A549 (cell line): ENCODE data around the gene CDC42SE2. TPM values are rescaled to one million over a fixed set of nuclear protein-coding genes. Genes with fewer than 3 reads are reported as not detected.
A peak's percentile ranks its signal among the peaks of the same experiment; 100 is the strongest.

Experiments
- ATAC-seq, 2 experiments: fragments of 200-7000 bp in 1 of 2; fragments of >200 bp in 1 of 2; cut with Nextera tagmentation in 1 of 2; cut with Tn5 transposase in 1 of 2; 3 replicates each; pipeline versions ENCODE4 v1.8.0 to v1.9.1; 2018 to 2020; ENCODE audit warnings: mild to moderate bottlenecking in 1 of 2, moderate library complexity in 1 of 2
- CTCF ChIA-PET: fragments of 300-600 bp; sonication (Branson Sonifier 250); formaldehyde crosslinking; extraction: SDS; loops from one replicate; lab custom pipeline; 2021; ENCODE audit warnings: antibody characterized with exemption, inconsistent platforms; lab: Yijun Ruan, JAX
- POLR2A ChIA-PET: fragments of 350-600 bp; formaldehyde crosslinking; extraction: SDS; loops from one replicate; lab custom pipeline; 2021; ENCODE audit warnings: antibody characterized with exemption, inconsistent platforms; lab: Yijun Ruan, JAX
- DNase-seq, 2 experiments: peaks; one replicate each; pipeline versions ENCODE4 v3.0.0 to v3.0.0-alpha.2; 2011 to 2016; ENCODE audit warnings: low read depth in 1 of 2, low spot score in 1 of 2
- FAIRE-seq: peaks from 2 replicates; lab custom pipeline; 2011; peaks lifted over from hg19 to GRCh38; lab: Jason Lieb, UNC
- H3K27ac ChIP-seq, 2 experiments: fragments of >200 bp; sonication (Bioruptor Twin); formaldehyde crosslinking; 3 replicates each; pipeline ENCODE4 v1.5.1; 2016 to 2017
- H3K4me1 ChIP-seq: fragments of >200 bp; sonication (Bioruptor Twin); formaldehyde crosslinking; 3 replicates; pipeline ENCODE4 v1.6.1; 2016
- H3K4me2 ChIP-seq: fragments of >200 bp; sonication (Bioruptor Twin); formaldehyde crosslinking; 3 replicates; pipeline ENCODE4 v1.6.1; 2016
- H3K4me3 ChIP-seq: fragments of >200 bp; sonication (Bioruptor Twin); formaldehyde crosslinking; 3 replicates; pipeline ENCODE4 v1.5.1; 2016
- H3K9me3 ChIP-seq: fragments of >200 bp; sonication (Bioruptor Twin); formaldehyde crosslinking; 3 replicates; pipeline ENCODE4 v1.6.1; 2016
- CBX8 ChIP-seq: fragments of 200-600 bp; sonication (generic); IDR thresholded peaks from 2 replicates; pipeline ENCODE4 v1.6.1; 2016
- E2F6 ChIP-seq: IDR thresholded peaks from 2 replicates; pipeline ENCODE4 v1.6.1; 2012; ENCODE audit warnings: low read depth, borderline replicate concordance
- FOXS1 ChIP-seq: fragments of 250-450 bp; sonication (Bioruptor Pico); IDR thresholded peaks from 2 replicates; pipeline ENCODE4 v1.5.0; 2020; ENCODE audit warnings: mild to moderate bottlenecking, moderate library complexity
- HEYL ChIP-seq: fragments of 250-450 bp; sonication (Bioruptor Pico); IDR thresholded peaks from 2 replicates; pipeline ENCODE4 v1.8.0; 2021; ENCODE audit warnings: mild to moderate bottlenecking, moderate library complexity
- HOXB13 ChIP-seq: fragments of 250-450 bp; sonication (Bioruptor Pico); IDR thresholded peaks from 2 replicates; pipeline ENCODE4 v1.5.0; 2020; ENCODE audit warnings: low read depth, mild to moderate bottlenecking, moderate library complexity
- JUNB ChIP-seq: fragments of >200 bp; sonication (Bioruptor Twin); formaldehyde crosslinking; IDR thresholded peaks from 2 replicates; pipeline ENCODE4 v1.6.1; 2016
- MAFK ChIP-seq: fragments of 450-650 bp; IDR thresholded peaks from 2 replicates; pipeline ENCODE4 v1.6.1; 2014; ENCODE audit not compliant: partially characterized antibody
- MAZ ChIP-seq: fragments of 150-350 bp; IDR thresholded peaks from 2 replicates; pipeline ENCODE4 v1.6.1; 2014; ENCODE audit warnings: antibody characterized with exemption, low read depth, low read length, borderline replicate concordance
- NPAS2 ChIP-seq: fragments of 250-450 bp; sonication (Bioruptor Pico); IDR thresholded peaks from 2 replicates; pipeline ENCODE4 v1.8.0; 2022; ENCODE audit warnings: mild to moderate bottlenecking, moderate library complexity, borderline replicate concordance
- PBX3 ChIP-seq: IDR thresholded peaks from 2 replicates; pipeline ENCODE4 v1.6.1; 2012
- RAD21 ChIP-seq, 2 experiments: fragments of >200 bp in 1 of 2; sonication (Bioruptor Twin) in 1 of 2; formaldehyde crosslinking in 1 of 2; IDR thresholded peaks in 1 of 2; conservative IDR thresholded peaks in 1 of 2; 2 replicates in 1 of 2; 3 replicates in 1 of 2; pipeline ENCODE4 v1.6.1; 2012 to 2018; ENCODE audit warnings: inconsistent platforms in 1 of 2
- RCOR1 ChIP-seq: fragments of 150-350 bp; IDR thresholded peaks from 2 replicates; pipeline ENCODE4 v1.6.1; 2014; ENCODE audit warnings: antibody characterized with exemption, low read length, low read depth
- SMC3 ChIP-seq: fragments of >200 bp; sonication (Bioruptor Twin); formaldehyde crosslinking; IDR thresholded peaks from 3 replicates; pipeline ENCODE4 v1.6.1; 2018; ENCODE audit warnings: inconsistent platforms
- ZFP36 ChIP-seq: fragments of 450-650 bp; IDR thresholded peaks from 2 replicates; pipeline ENCODE4 v1.6.1; 2014; ENCODE audit warnings: borderline replicate concordance; ENCODE audit not compliant: partially characterized antibody
- ZNF302 ChIP-seq: fragments of 250-450 bp; sonication (Bioruptor Pico); IDR thresholded peaks from 2 replicates; pipeline ENCODE4 v1.9.0; 2021; ENCODE audit warnings: inconsistent platforms, mild to moderate bottlenecking, moderate library complexity
- WGBS: methylation state at CpG from one replicate; pipeline ENCODE4 v1.1.6; 2017; ENCODE audit errors: missing lambda C conversion rate; 5-methylcytosine and 5-hydroxymethylcytosine counted together
- polyA plus RNA-seq, 4 experiments: library from polyadenylated mRNA; depleted of rRNA in 3 of 4; stranded (reverse); fragments of >200 nt; fragmentation: RNase III in 1 of 4; extraction: RNeasy Plus Mini Kit Qiagen cat#74134 plus additional on column Dnase treatment in 1 of 4; gene quantifications; 2 replicates in 3 of 4; 3 replicates in 1 of 4; pipeline ENCODE4 v1.2.3, GENCODE V29; 2011 to 2017
- TF ChIP-seq, protein P1 (sequence below): fragments of >200 bp; sonication (Bioruptor Twin); formaldehyde crosslinking; IDR thresholded peaks from 2 replicates; pipeline ENCODE4 v1.6.1; 2016
- TF ChIP-seq, protein P2 (sequence below): fragments of >200 bp; sonication (Bioruptor Twin); formaldehyde crosslinking; IDR thresholded peaks from 3 replicates; pipeline ENCODE4 v1.5.1; 2016
- TF ChIP-seq, protein P3 (sequence below): IDR thresholded peaks from 2 replicates; pipeline ENCODE4 v1.6.1; 2012
- TF ChIP-seq, protein P4 (sequence below): fragments of 250-450 bp; sonication (Bioruptor Pico); IDR thresholded peaks from 2 replicates; pipeline ENCODE4 v1.5.0; 2020; ENCODE audit warnings: low read depth, mild to moderate bottlenecking, moderate library complexity

The CDC42SE2 gene
- polyA plus RNA-seq, 2 of the 4 experiments (the other 2 are of a cell fraction), result 25.8 to 66.4 TPM

GRCh38 chr5:131416729-131417128 is 152.9 kb downstream of the CDC42SE2 start:
- no peak overlapping the region for H3K4me3 ChIP-seq
- WGBS, result 51% methylated on average over 3 of the region's 3 CpGs
- no peak for ATAC-seq
- CTCF ChIA-PET, result interaction anchor here (0.7 to 1.3 kb wide), 8 partner anchors 9 to 646 kb away, joined by 3 to 5 read pairs (median 3); no protein-coding TSS in a partner anchor
- no peaks in the 10 kb centered on the region for H3K4me1 ChIP-seq
- TF ChIP-seq HOXB13 (CRISPR knock-in tag), result no peak
- H3K9me3 ChIP-seq, result no peaks in the 10 kb centered on the region
- no peak for DNase-seq
- H3K4me2 ChIP-seq, result no peak overlapping the region
- FAIRE-seq, result no peak
- no peak overlapping the region for H3K27ac ChIP-seq
- POLR2A ChIA-PET, result no interaction called here

- CTCF ChIA-PET, result interaction anchor here (0.7 to 1.4 kb wide), 4 partner anchors 9 to 645 kb away, joined by 3 to 5 read pairs (median 4); no protein-coding TSS in a partner anchor
- peak; percentile 82 to 86 for ATAC-seq
These were observed 153.5 kb downstream of the CDC42SE2 start for GRCh38 chr5:131417240-131417869.

DNA sequence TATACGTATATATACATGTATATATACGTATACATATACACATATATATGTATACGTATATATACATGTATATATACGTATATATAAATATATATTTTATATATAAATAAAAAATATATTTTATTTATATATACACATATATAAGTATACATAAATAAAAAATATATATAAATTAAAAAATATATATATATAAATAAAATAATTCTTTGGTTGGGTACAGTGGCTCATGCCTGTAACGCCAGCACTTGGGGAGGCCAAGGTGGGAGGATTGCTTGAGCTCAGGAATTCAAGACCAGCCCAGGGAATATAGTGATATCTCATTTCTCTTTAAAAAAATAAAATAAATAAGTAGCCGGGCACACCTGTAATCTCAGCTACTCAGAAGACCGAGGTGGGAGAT is 155.0 kb downstream of the CDC42SE2 start:
- Histone ChIP-seq H3K4me2 (no peak overlapping the region), H3K4me1 (no peaks in the 10 kb centered on the region)
- ATAC-seq, result no peak
- DNase-seq, result no peak
- no peak for TF ChIP-seq RCOR1
- no peak for TF ChIP-seq MAZ
- TF ChIP-seq, protein P1, sequence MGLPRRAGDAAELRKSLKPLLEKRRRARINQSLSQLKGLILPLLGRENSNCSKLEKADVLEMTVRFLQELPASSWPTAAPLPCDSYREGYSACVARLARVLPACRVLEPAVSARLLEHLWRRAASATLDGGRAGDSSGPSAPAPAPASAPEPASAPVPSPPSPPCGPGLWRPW, result no peak
- no peak for TF ChIP-seq FOXS1 (CRISPR knock-in tag)
- TF ChIP-seq, protein P2, sequence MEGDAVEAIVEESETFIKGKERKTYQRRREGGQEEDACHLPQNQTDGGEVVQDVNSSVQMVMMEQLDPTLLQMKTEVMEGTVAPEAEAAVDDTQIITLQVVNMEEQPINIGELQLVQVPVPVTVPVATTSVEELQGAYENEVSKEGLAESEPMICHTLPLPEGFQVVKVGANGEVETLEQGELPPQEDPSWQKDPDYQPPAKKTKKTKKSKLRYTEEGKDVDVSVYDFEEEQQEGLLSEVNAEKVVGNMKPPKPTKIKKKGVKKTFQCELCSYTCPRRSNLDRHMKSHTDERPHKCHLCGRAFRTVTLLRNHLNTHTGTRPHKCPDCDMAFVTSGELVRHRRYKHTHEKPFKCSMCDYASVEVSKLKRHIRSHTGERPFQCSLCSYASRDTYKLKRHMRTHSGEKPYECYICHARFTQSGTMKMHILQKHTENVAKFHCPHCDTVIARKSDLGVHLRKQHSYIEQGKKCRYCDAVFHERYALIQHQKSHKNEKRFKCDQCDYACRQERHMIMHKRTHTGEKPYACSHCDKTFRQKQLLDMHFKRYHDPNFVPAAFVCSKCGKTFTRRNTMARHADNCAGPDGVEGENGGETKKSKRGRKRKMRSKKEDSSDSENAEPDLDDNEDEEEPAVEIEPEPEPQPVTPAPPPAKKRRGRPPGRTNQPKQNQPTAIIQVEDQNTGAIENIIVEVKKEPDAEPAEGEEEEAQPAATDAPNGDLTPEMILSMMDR, result no peak
- TF ChIP-seq NPAS2 (CRISPR knock-in tag), result no peak
- no peak for TF ChIP-seq SMC3
- TF ChIP-seq, all 56 proteins: peak for 0
- ChIA-PET CTCF (interaction anchor here (1.3 to 2.0 kb wide), 4 partner anchors 10 to 256 kb away, joined by 4 to 7 read pairs (median 4); no protein-coding TSS in a partner anchor), POLR2A (no interaction called here)
- Histone ChIP-seq H3K4me3 (no peak overlapping the region), H3K27ac (no peak overlapping the region), H3K9me3 (no peaks in the 10 kb centered on the region)
- 76% methylated on average over 7 of the region's 7 CpGs for WGBS
- FAIRE-seq, result no peak

More at GRCh38 chr5:131417240-131417869, 153.5 kb downstream of the CDC42SE2 start:
- 8% methylated on average over 7 of the region's 7 CpGs for WGBS
- FAIRE-seq (no peak), DNase-seq (peak; percentile 52 to 78)
- H3K27ac ChIP-seq, result no peak overlapping the region
- no peaks in the 10 kb centered on the region for H3K9me3 ChIP-seq
- no peak overlapping the region for H3K4me2 ChIP-seq
- no peak overlapping the region for H3K4me3 ChIP-seq
- TF ChIP-seq HEYL (CRISPR knock-in tag) (no peak), E2F6 (no peak), ZFP36 (no peak), SMC3 (peak; percentile 90), MAFK (no peak), ZNF302 (CRISPR knock-in tag) (no peak), CBX8 (no peak), RAD21 (conservative IDR thresholded peaks at IDR 0.05 in 1 of 2, IDR thresholded peaks at IDR 0.05 in 1 of 2) (peak; percentile 89 to 90), NPAS2 (CRISPR knock-in tag) (no peak), PBX3 (no peak), JUNB (no peak)
- TF ChIP-seq, protein P3, sequence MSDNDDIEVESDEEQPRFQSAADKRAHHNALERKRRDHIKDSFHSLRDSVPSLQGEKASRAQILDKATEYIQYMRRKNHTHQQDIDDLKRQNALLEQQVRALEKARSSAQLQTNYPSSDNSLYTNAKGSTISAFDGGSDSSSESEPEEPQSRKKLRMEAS, result no peak
- TF ChIP-seq, protein P2, result peak; percentile 92
- TF ChIP-seq, protein P4, sequence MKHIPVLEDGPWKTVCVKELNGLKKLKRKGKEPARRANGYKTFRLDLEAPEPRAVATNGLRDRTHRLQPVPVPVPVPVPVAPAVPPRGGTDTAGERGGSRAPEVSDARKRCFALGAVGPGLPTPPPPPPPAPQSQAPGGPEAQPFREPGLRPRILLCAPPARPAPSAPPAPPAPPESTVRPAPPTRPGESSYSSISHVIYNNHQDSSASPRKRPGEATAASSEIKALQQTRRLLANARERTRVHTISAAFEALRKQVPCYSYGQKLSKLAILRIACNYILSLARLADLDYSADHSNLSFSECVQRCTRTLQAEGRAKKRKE, result no peak
- POLR2A ChIA-PET, result no interaction called here
- H3K4me1 ChIP-seq, result no peaks in the 10 kb centered on the region
